ENCODE data around the gene GRIA2. TPM values are rescaled to one million over a fixed set of nuclear protein-coding genes. Genes with fewer than 3 reads are reported as not detected.

The GRIA2 gene
- total and polyA plus RNA-seq, 2 donors (not counting 3 experiments of a cell fraction or from before 2014, with no cell fraction given) = not detected

GRCh38 chr4:157363360-157363759 is 142.8 kb downstream of the GRIA2 start:
- Histone ChIP-seq H3K36me3 (ENCODE audit: control insufficient read depth in 2 of 2, extremely low read depth in 1 of 2, insufficient read depth in 2 of 2, low read length in 2 of 2) (no peaks in the 10 kb centered on the region), H3K9me1 (replicated peaks; ENCODE audit: control insufficient read depth, extremely low read depth, insufficient read depth, low read length) (no peaks in the 10 kb centered on the region), H3K79me2 (ENCODE audit: control insufficient read depth, insufficient read depth, low read length) (no peaks in the 10 kb centered on the region), H3K9ac (replicated peaks; ENCODE audit: extremely low read depth, insufficient read depth, low read length) (no peak overlapping the region), H2AFZ (ENCODE audit: low read depth, low read length) (no peak overlapping the region), H3K27ac (ENCODE audit: insufficient read depth, low read depth, low read length) (no peak overlapping the region), H3K9me3 (replicated peaks; ENCODE audit: control insufficient read depth, insufficient read depth, low read length) (no peaks in the 10 kb centered on the region), H3K4me3 (replicated peaks in 1 of 3; ENCODE audit: insufficient read depth in 1 of 3, low read depth in 1 of 3, low read length in 3 of 3) (no peak overlapping the region), H3K4me2 (ENCODE audit: insufficient read depth, low read length) (no peak overlapping the region), H3K27me3 (ENCODE audit: control insufficient read depth in 2 of 2, insufficient read depth in 2 of 2, low read length in 2 of 2) (no peaks in the 10 kb centered on the region), H3K4me1 (ENCODE audit: control insufficient read depth, extremely low read depth, insufficient read depth, low read length) (no peaks in the 10 kb centered on the region), H4K20me1 (replicated peaks; ENCODE audit: control insufficient read depth, extremely low read depth, insufficient read depth, low read length) (no peaks in the 10 kb centered on the region)
- intact Hi-C loops (cut with micrococcal nuclease) (no loop called here), dilution Hi-C loops (cut with MboI; ENCODE audit: extremely low pct_ligation_motif_present, low sequenced_read_pairs) (no loop called here)
- DNase-seq (ENCODE audit: low read depth, low spot score) = no peak
- ChIA-PET POLR2A (no interaction called here), CTCF (interaction anchor here (1.0 kb wide), 1 partner anchor 10 kb away, joined by 3 read pairs; no protein-coding TSS in a partner anchor)
- no peak for FAIRE-seq
- no TSS peak for BruUV-seq (replicated peaks)
- no peak for TF ChIP-seq POLR2AphosphoS5 (IDR thresholded peaks at IDR 0.05; ENCODE audit: insufficient read depth, low read depth, low read length)
- no peak for TF ChIP-seq JUN (IDR thresholded peaks at IDR 0.05; ENCODE audit: borderline replicate concordance, insufficient read depth, insufficient read length, low read depth)
- no peak for TF ChIP-seq GATA2 (IDR thresholded peaks at IDR 0.05; ENCODE audit: insufficient read depth, insufficient read length, low read depth, low read length)
- TF ChIP-seq POLR2A (IDR thresholded peaks at IDR 0.05; ENCODE audit: low read depth, low read length) = no peak
- no peak for TF ChIP-seq FOS (IDR thresholded peaks at IDR 0.05; ENCODE audit: borderline replicate concordance, insufficient read depth, low read length)
- TF ChIP-seq MAX (IDR thresholded peaks at IDR 0.05; ENCODE audit: insufficient read depth, insufficient read length) = no peak
- no peak for TF ChIP-seq MYC (IDR thresholded peaks at IDR 0.05; ENCODE audit: low read depth, low read length)
- no peak for TF ChIP-seq EZH2 (IDR thresholded peaks at IDR 0.05; ENCODE audit: borderline replicate concordance, low read depth, low read length, severe bottlenecking)
- TF ChIP-seq CTCF (IDR thresholded peaks at IDR 0.05; ENCODE audit: extremely low read depth in 1 of 2, insufficient read depth in 1 of 2, low read depth in 1 of 2, low read length in 2 of 2) = no peak
